Spleen (tissue), 13 donors: ENCODE results near the gene MRTFB. TPM values are rescaled to one million over a fixed set of nuclear protein-coding genes. Genes with fewer than 3 reads are reported as not detected.
"Not testable (repeated sequence)": the region's sequence is repeated elsewhere in the genome, so short reads cannot be mapped to it uniquely, and the experiment has no call there.

Experiments
- DNase-seq: peaks from one replicate; pipeline ENCODE4 v3.0.0-alpha.2; 2020
- H3K27ac ChIP-seq, 8 donors: fragments of 200-600 bp; sonication (generic) in 7 of 8; 1 replicate in 4 of 8; 2 replicates in 4 of 8; pipeline versions ENCODE4 v1.5.0 to v1.8.0; 2016 to 2021; ENCODE audit warnings: inconsistent platforms in 4 of 8, mild to moderate bottlenecking in 4 of 8, moderate library complexity in 1 of 8
- H3K27me3 ChIP-seq, 7 donors: fragments of 200-600 bp; sonication (generic) in 6 of 7; replicated peaks in 1 of 7; 1 replicate in 4 of 7; 2 replicates in 3 of 7; pipeline versions ENCODE4 v1.5.0 to v1.8.0; 2016 to 2021; ENCODE audit warnings: inconsistent platforms in 3 of 7, mild to moderate bottlenecking in 1 of 7
- H3K36me3 ChIP-seq, 6 donors: fragments of 200-600 bp; sonication (generic) in 5 of 6; 1 replicate in 4 of 6; 2 replicates in 2 of 6; pipeline versions ENCODE4 v1.5.0 to v1.8.0; 2016 to 2021; ENCODE audit warnings: inconsistent platforms in 2 of 6
- H3K4me1 ChIP-seq, 6 donors: fragments of 200-600 bp; sonication (generic) in 5 of 6; 1 replicate in 3 of 6; 2 replicates in 3 of 6; pipeline versions ENCODE4 v1.5.0 to v1.8.0; 2016 to 2021; ENCODE audit warnings: inconsistent platforms in 3 of 6
- H3K4me3 ChIP-seq, 8 donors: fragments of 200-600 bp; sonication (generic) in 7 of 8; 1 replicate in 4 of 8; 2 replicates in 4 of 8; pipeline versions ENCODE4 v1.5.0 to v1.8.0; 2016 to 2021; ENCODE audit warnings: inconsistent platforms in 4 of 8, mild to moderate bottlenecking in 4 of 8, moderate library complexity in 2 of 8
- H3K9me3 ChIP-seq, 8 donors: fragments of 200-600 bp; sonication (generic) in 7 of 8; 1 replicate in 4 of 8; 2 replicates in 4 of 8; pipeline versions ENCODE4 v1.5.0 to v1.8.0; 2016 to 2021; ENCODE audit warnings: inconsistent platforms in 4 of 8
- CTCF ChIP-seq, 11 experiments: fragments of 200-600 bp in 7 of 11; fragments of 450-650 bp in 4 of 11; sonication (generic) in 4 of 11; IDR thresholded peaks in 8 of 11; conservative IDR thresholded peaks in 3 of 11; 1 replicate in 7 of 11; 2 replicates in 4 of 11; pipeline versions ENCODE4 v1.4.0 to v1.8.0; 2016 to 2021; ENCODE audit warnings: antibody characterized with exemption in 11 of 11, inconsistent platforms in 4 of 11, mild to moderate bottlenecking in 1 of 11
- POLR2A ChIP-seq, 3 donors: fragments of 450-650 bp; IDR thresholded peaks; one replicate each; pipeline ENCODE4 v1.5.1; 2017; ENCODE audit warnings: antibody characterized with exemption in 3 of 3, mild to moderate bottlenecking in 1 of 3
- POLR2AphosphoS5 ChIP-seq, 3 donors: sonication (generic); formaldehyde crosslinking; IDR thresholded peaks; one replicate each; pipeline ENCODE4 v1.5.1; 2017; ENCODE audit warnings: antibody characterized with exemption in 3 of 3
- WGBS, 5 donors: extraction: QIAGEN DNeasy Blood & Tissue Kit in 3 of 5; methylation state at CpG; one replicate each; pipeline versions ENCODE4 v1.1.5 to v1.1.7; 2013 to 2018; 5-methylcytosine and 5-hydroxymethylcytosine counted together
- intact Hi-C: fragments of 100-400 bp; cut with DNase I; formaldehyde crosslinking; loops from one replicate; pipeline ENCODE4 v1.15.0; 2023; ENCODE audit warnings: low total_unique reads
- long read RNA-seq, 2 donors: transcript quantifications; one replicate each; lab custom pipeline, GENCODE V29; 2026
- polyA plus RNA-seq, 3 donors: library from polyadenylated mRNA; stranded (reverse); fragments of 200-250 nt; gene quantifications; one replicate each; pipeline ENCODE4 v1.2.1, GENCODE V29; 2013
- total RNA-seq, 7 donors: library from RNA; depleted of rRNA in 3 of 7; stranded (reverse); fragments of >200 nt in 3 of 7; fragmentation: NEBNext Ultra II Directional in 4 of 7; extraction: Animal tissue kit (Norgen Biotek cat#: 25700) in 4 of 7; gene quantifications; one replicate each; pipeline versions ENCODE4 v1.1.0 to v1.2.1, GENCODE V29; 2016 to 2021
- donor health status: healthy with polysubstance abuse.
- donor health status: DM: no; HTN: no; CAD: no; lungs with moderate emphysema.
- donor health status: DM: no; HTN: no; CAD: no.
- donor health status: Bipolar disorder and iron deficiency.
- donor health status: healthy.
- donor health status: DM: no; HTN: no; CAD: no.
- donor health status: DM: yes; HTN: yes; CAD: no.

The MRTFB gene, protein sequence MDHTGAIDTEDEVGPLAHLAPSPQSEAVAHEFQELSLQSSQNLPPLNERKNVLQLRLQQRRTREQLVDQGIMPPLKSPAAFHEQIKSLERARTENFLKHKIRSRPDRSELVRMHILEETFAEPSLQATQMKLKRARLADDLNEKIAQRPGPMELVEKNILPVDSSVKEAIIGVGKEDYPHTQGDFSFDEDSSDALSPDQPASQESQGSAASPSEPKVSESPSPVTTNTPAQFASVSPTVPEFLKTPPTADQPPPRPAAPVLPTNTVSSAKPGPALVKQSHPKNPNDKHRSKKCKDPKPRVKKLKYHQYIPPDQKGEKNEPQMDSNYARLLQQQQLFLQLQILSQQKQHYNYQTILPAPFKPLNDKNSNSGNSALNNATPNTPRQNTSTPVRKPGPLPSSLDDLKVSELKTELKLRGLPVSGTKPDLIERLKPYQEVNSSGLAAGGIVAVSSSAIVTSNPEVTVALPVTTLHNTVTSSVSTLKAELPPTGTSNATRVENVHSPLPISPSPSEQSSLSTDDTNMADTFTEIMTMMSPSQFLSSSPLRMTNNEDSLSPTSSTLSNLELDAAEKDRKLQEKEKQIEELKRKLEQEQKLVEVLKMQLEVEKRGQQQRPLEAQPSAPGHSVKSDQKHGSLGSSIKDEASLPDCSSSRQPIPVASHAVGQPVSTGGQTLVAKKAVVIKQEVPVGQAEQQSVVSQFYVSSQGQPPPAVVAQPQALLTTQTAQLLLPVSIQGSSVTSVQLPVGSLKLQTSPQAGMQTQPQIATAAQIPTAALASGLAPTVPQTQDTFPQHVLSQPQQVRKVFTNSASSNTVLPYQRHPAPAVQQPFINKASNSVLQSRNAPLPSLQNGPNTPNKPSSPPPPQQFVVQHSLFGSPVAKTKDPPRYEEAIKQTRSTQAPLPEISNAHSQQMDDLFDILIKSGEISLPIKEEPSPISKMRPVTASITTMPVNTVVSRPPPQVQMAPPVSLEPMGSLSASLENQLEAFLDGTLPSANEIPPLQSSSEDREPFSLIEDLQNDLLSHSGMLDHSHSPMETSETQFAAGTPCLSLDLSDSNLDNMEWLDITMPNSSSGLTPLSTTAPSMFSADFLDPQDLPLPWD
- 10 to 100 TPM; 19.9 to 39.3 (median 31.0) TPM for total RNA-seq
- polyA plus RNA-seq = 1 to 10 TPM; 2.3 to 3.4 (median 2.5) TPM
- long read RNA-seq, donor 1 = 0 reads
- long read RNA-seq, donor 2 = 0 reads

DNA sequence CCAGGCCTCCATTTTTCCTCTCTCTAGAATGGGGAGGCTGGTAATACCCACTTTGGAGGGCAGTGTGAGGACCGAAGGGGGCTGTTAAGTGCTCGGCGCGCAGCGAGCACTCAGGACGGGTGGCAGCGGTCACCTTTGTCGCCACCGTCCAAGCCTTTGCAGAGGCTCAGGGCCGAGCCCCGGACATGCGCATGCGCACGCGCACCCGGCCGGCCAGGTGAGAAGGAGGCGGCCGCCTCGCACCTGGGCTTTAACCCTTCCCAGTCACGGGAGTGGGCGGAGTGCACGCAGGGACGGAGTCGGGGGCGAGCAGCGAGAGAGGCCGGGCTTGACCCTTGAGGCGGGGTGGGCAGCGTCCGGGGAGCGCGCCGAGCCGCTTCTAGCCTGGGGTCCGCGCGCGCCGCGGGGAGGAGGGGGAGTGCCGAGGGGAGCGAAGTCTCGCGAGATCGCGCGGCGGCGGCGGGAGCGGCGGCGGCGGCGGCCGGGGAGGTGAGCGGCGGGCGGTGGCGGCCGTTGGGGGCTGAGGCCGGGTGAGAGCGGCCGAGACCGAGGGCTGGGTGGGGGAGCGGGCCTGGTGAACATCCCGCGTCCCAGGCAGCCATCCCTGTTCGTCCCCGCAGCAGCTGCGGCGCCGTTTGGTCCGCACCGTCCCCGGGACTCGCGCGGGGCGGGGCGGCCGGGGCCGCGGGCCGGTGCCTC is at the start of gene MRTFB:
Gene MRTFB, plus strand, starts transcription at position 443 of the 699 bp plus-strand sequence. CDS start 69,288 bp downstream, outside the sequence.
- intact Hi-C loops = no loop called here
- Histone ChIP-seq H3K4me3 (peak within 1 kb of the TSS; percentile 85 to 99 (median 92)), H3K36me3 (peaks cover 0 to 6% (median 0%) of the 10 kb centered on the region in 6 donors), H3K27me3 (no peaks in the 10 kb centered on the region), H3K27ac (peak within 1 kb of the TSS; percentile 50 to 90 (median 78)), H3K4me1 (peaks cover 4 to 35% (median 19%) of the 10 kb centered on the region in 6 donors), H3K9me3 (no peaks in the 10 kb centered on the region)
- peak; percentile 92 for DNase-seq
- 0 to 2% (median 1%) methylated on average over 17 to 86 of the region's 86 CpGs for WGBS, 5 donors
- TF ChIP-seq POLR2AphosphoS5 (IDR thresholded peaks at IDR 0.05) = peak; percentile 62 to 81 (median 75)
- peak in 1 of 3 donors; percentile 38 for TF ChIP-seq POLR2A (IDR thresholded peaks at IDR 0.05)
- TF ChIP-seq CTCF (IDR thresholded peaks at IDR 0.05 in 8 of 11, conservative IDR thresholded peaks at IDR 0.05 in 3 of 11) = peak in 1 of 11 experiments; percentile 14

- DNase-seq, H3K9me3 ChIP-seq, H3K27me3 ChIP-seq, H3K27ac ChIP-seq, H3K36me3 ChIP-seq, intact Hi-C loops, H3K4me1 ChIP-seq, H3K4me3 ChIP-seq: not testable (repeated sequence)
- 81 to 95% (median 90%) methylated on average over 4 of the region's 4 CpGs for WGBS, 5 donors
These were observed 47.6 kb upstream of the MRTFB start for GRCh38 chr16:14023526-14023925.

DNA sequence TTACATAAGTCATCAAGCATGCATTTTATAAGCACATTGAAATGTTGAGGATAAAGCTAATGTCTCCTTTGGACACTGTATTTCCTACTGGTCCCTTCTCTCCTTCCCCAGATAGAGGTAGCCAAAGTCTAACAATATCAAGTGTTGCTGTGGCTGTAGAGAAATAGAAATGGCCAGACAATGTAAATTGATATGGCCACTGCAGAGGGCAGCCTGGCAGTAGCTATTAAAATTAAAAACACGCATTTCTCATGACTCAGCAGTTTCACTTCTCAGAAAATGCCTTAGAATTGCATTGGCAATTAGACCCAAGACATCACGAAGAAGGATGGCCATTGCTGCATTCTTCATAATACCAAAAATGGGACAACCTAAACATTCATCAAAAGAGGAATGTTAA is 46.8 kb upstream of the MRTFB start:
- TF ChIP-seq CTCF (IDR thresholded peaks at IDR 0.05 in 8 of 11, conservative IDR thresholded peaks at IDR 0.05 in 3 of 11) (no peak), POLR2A (IDR thresholded peaks at IDR 0.05) (no peak), POLR2AphosphoS5 (IDR thresholded peaks at IDR 0.05) (no peak)
- no peak overlapping the region for H3K27ac ChIP-seq
- DNase-seq = no peak
- WGBS, 5 donors = 18 to 28% (median 21%) methylated on average over 2 of the region's 2 CpGs
- no peak overlapping the region for H3K4me3 ChIP-seq
- H3K9me3 ChIP-seq = no peaks in the 10 kb centered on the region
- H3K27me3 ChIP-seq = no peaks in the 10 kb centered on the region
- no peaks in the 10 kb centered on the region for H3K4me1 ChIP-seq
- intact Hi-C loops = no loop called here
- no peaks in the 10 kb centered on the region for H3K36me3 ChIP-seq
